Kidney capillary endothelial cell (primary cell): Measurements from ENCODE around the gene SLC25A24.

Experiments used
- DNase-seq: peaks from one replicate; pipeline ENCODE4 v3.0.0-alpha.2; 2018; ENCODE audit warnings: low spot score

Gene SLC25A24

DNA sequence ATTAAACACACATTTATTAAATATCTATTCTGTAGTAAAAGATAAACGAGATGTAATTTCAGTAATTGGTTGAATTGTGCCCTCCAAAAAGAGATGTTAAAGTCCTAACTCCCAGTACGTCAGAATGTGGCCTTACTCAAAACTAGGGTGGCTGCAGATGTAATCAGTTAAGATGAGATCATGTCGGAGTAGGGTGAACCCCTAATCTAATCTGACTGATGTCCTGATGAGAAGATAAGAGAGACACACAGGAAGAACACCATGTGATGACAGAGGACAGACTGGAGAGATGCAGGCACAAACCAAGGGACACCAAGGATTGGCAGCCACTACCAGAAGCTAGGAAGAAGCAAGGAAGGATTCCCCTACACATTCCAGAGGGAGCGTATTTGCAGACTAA lies 104.1 kb downstream of the SLC25A24 start:
- DNase-seq = no peak

- no peak for DNase-seq
Observed at GRCh38 chr1:108089477-108089876, 110.7 kb downstream of the SLC25A24 start.

DNA sequence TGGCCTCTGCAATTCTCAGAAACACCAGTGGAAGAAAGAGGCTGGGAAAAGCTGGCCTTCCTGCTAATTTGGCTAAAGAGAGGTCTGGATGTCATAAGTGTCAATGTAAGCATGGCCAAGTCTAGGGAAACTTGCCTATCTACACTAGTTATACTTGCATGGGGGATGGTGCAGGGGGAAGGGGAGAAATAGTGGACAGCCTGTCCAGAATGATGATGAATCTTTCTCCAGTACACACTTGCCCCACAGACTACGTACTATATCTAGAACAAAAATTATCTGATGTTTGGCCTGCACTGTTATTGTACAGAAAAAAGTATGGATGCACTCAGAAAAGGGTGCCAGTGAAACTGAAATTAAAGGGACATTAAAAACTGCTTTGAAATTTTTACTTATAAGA lies 114.5 kb downstream of the SLC25A24 start:
- DNase-seq = no peak

- no peak for DNase-seq
Observed at GRCh38 chr1:108084866-108085477, 115.2 kb downstream of the SLC25A24 start.
